Measurements from ENCODE around the gene TCTN1.

TCTN1 gene

DNA sequence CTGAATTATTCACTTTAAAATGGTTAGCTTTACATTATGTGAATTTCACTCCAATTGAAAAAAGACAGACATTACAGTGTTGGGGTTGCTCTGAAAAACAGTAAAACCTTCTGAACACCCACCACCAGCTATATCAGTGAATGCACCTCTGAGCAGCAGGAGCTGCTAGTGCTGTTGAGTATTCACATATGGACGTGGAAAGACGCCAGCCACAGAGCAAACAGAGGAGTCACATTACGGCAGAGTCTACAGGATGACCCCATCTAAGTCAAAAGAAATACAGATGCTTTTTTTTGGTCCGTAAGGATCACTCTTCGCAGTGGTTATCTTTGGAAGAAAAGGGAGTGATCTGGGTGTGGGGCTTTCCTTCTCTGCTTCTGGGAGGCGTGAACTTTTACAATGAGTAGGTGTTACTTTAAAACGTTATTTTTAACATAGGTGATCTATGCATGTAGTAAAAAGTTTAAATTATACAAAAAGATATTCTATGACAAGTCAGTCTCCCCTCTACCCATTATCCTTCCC is 70.4 kb downstream of the TCTN1 start:
- no peak for FAIRE-seq

DNA sequence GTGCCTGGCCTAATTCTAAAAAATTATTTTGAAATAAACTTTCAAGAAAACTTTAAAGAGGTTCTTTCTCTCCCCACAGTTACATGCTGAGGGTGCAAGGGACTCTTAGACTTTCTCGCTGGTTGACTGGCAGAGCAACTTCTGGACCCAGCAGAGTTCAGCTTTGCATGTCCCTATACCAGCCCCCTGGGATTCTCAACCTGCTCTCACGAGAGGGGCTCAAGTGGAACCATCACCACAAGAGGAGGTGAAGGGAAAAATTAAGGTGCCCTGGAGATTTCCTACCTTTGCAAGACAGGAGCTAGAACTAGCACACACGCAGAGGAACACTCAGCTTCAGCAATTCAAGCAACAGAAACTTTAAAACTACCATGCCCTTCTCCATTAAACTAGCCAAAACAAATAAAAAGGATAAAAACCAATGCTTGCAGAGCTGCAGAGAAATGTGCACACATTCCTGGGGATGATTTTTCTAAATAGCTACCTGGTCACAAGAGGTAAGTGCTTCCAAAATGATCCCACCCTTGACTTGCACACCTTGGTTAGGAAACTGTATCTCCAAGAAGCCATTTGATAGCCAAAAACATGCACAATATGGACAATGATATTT is 72.5 kb downstream of the TCTN1 start:
- no peak for FAIRE-seq

DNA sequence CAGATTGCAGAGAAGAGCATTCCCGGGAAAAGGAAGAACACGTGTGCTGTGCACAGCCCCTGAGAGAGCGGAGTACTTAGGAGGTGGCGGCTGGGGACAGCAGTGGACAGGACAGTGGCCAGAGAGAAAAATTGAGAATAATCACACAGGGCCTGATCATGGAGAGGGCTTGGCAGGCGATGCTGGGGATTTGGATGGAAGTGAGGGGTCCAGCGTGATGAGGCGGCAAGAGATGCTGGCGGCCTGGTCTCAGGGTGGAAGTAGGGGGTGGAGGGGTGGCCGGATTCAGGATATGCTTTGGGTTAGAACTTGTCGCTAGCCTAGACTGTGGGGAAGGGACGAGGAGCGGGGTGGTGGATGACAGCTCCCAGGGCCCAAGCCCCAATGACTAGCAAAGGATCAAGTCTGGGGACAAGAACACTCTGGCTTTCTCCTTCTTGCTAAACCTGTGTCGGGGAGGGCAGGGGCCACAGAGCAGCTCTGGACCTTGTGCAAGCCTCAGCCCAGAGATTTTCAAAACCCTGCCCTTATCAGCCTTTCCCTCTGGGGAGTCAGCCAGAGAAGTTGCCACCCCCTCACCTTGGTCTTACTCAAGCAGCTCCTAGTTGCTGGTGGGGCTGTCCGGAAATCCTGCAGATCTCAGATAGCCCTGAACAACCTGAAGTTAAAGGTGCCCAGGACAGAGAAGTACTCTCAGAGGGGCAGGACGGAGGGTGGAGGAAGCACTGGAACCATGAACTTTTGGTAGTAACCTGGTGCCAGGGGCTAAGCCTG is 73.7 kb downstream of the TCTN1 start:
- no peak for FAIRE-seq

DNA sequence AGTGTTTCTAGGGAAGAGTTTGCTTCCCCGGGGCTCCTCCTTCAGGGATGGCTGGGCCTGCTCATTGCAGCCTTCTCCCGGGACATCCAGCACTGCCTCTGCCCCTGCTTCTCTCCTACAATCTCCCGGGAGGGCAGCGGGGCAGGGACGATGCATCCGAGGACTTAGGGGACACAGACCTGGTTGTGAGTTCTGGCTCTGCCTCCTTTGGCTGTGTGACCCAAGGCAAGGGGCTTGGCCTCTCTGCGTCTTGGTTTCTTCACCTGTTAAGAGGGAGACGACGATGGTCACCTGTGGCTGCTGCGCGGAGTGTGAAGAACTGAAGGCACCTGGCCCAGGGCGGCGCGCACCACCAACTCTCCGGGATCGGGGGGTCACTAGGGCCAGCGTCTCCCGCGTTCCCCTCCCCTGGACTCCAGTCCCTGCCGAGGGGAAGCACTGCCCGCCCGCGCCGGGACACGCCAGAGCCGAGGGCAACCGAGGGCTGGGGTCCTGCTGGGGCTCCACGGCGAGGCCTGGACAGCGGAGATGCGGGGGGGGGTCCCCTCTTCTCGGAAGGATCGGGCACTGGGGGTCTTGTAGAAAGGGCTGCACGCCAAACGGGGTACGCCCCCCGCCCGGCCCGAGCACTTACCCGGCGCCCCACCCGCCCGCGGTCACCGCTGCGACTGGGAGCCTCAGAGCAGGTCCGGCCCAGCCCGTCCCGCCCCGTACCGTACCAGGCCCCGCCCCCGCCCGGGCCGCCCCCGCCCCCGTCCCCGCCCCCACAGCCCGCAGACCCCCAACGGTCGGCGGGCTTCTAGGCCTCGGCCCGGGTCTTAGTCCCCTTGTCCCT is 74.7 kb downstream of the TCTN1 start, which contains the start of gene HVCN1:
HVCN1 (minus strand) TSS at position 670 of the 835 bp plus-strand sequence. CDS start 5,870 bp downstream, outside the sequence.
- no peak for FAIRE-seq

DNA sequence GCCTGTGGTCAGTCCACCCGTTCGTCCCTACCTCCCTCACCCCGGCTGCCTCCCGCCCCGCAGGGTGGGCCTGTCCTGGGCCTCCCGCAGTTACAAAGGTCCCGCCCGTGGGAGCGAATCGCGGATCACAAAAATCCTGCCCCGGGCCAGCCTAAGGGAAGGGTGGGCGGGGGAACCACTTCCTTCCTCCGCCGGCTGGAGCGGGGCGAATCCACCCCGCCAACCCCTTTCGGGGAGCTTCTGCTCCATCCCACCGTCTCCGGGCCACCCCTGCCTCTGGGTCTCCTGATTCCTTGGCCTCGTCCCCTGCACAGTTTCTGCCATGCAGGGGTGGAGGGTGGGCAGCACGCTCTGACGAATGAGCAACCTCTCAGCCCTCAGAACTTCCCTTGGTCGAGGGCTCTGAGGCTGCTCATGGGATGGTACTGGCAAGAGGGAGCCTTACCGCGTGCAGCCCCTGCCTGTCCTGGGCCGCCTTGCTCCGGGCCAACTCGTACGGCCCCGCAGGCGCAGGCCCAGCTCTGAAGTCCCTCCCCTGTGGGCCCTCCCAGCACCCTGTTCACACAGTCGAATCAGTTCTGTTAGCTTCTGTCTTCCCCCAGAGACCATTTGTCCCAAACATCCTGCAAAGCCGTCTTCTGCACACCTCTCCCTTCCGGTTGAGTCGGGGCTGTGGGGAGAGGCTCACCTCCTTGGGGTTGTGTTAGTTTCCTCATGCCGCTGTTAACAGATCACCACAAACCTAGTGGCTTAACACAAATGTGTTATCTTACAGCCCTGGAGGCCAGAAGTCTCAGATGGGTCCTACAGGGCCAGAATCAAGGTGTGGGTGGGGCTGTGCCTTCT is 75.6 kb downstream of the TCTN1 start:
- no peak for FAIRE-seq

DNA sequence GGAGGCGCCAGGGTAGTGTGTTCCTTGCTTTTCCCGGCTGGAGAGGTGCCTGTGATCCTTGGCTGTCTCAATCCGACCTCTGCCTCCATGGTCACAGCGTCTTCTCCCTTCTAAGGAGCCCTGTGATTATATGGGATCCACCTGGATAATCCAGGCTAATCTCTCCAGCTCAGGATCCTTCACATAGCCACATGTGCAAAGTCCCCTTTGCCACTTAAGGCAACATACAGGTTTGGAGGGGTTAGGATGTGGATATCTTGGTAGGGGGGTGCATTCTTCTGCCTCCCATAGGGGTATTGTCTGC is 76.2 kb downstream of the TCTN1 start:
- FAIRE-seq = no peak

DNA sequence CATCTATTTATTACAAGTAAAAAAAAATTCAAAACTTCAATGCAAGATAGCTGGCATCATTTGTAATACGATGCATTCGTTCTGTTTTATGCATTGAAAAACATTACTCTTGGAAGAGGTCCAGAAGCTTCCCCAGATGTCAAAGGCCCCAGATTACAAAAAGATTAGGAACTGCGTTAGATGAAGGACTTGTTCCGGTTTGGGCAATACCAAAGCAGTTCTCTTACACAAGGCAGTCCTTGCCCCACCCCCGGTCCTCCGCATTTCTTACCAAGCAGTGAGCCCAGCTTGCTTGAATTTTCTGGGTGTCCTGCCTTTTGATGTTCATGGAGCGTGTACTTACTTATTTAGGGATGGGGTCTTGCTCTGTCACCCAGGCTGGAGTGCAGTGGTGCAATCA is 79.8 kb downstream of the TCTN1 start:
- no peak for FAIRE-seq

DNA sequence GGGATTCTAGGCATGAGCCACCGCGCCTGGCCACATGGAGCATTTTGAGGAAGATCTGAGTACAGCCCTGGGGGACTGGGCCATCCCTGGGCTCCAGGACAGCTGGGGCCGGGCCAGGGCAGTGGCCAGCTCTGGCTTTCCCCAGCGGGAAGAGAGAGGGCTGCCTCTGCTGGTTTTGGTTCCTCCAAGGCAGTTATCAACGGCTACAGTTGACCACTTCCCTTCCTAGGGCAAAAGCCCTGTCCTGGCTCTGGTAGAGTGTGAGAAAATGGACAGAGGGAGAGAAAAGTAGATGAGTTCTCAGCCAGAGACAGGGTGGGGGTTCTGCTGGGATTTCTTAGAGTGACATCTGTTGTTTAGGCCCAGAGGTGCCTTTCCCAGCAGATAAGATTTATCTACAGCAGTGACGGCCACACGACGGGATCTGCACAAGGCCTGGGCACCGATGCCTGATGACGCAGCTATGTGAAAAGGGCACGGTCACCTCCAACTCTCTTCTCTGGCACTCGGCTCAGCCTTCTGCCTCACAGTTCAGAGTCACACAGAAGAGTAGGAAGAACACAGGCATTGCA is 80.5 kb downstream of the TCTN1 start:
- FAIRE-seq = no peak

DNA sequence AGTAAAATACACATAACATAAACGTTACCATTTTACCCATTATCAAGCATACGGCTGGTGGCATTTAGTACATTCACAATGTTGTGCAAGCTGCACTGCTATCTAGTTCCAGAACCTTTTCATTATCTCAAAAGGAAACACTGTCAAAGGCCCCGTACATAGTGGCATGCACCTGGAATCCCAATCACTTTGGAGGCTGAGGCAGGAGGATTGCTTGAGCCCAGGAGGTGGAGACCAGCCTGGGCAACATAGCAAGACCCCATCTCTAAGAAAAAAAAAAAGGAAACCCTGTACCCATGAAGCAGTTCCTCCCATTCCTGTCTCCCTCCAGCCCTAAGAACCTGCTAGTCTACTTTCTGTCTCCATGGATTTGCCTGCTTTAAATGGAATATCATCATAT is 82.4 kb downstream of the TCTN1 start:
- FAIRE-seq = no peak

DNA sequence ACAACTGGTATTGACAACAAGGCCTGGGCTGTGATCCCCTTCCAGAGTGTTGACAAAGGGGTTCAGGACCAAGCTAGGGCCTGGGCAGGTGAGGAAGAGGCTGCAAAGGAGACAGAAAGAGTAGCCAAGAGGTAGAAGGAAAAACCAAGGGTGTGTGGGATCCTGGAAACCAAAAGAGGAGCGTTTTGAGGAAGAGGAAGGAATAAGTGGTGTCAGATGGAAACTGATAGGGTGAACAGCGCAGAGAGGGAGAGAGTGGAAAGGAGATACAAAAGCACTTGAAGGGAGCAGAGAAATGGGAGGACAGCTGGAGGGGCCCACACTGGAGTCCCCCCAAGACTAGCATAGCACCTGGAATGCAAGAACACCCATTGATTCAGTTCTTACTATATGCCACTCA is 83.3 kb downstream of the TCTN1 start:
- FAIRE-seq = no peak

DNA sequence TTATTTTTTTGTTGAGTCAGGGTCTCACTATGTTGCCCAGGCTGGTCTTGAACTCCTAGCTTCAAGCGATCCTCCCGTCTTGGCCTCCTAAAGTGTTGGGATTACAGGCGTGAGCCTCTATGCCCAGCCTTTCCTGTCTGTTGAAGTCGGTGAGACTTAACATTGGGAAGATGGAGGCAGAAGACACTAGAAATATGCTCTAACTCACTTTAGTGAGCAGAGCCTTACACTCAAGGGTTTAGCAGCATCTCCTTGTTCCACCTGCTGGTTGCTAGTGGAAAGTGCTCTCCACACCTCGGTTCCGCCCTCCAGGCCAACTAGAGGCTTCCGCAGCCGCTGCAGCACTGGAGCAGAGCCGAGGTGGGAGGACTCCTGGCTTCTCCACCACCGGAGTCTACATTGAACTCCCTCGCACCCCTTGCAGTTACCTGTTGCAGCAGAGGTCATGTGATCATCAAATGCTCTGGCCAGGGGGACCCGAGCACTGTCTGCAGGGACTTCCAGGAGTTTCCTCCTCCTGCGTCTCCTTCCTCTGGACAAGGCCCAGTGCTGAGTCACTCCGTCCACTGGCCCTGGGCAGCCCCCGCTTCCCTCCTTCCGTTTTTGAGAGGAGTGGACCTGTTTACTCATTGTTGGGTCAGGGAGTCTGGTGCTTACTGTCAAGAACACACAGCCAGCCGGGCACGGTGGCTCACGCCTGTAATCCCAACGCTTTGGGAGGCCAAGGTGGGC is 84.4 kb downstream of the TCTN1 start:
- no peak for FAIRE-seq

Measured in endometrium (tissue), 2 donors.